ENCODE data around the gene HES5.
"Not testable (repeated sequence)": the region's sequence is repeated elsewhere in the genome, so short reads cannot be mapped to it uniquely, and the experiment has no call there.

HES5 gene

DNA sequence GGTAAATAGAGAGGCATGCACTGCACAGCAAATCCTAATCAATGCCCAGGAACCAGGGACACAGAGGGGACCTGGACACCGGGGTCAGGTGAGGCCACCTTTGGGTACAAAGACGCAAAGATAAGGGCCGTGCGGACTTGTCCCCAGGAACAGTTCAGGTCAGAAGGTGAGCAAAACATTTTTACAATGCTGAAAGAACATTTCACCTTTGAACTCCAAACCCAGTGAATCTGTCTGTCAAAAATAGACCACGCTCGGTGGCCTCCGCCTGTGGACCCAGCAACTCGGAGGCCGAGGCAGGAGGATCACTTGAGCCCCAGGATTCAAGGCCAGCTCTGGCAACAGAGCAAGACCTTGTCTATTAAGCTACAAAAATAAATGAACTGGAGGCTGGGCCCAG, 41.3 kb upstream of the HES5 start:
- TF ChIP-seq CTCF (IDR thresholded peaks at IDR 0.05; ENCODE audit: insufficient read depth, low read length, poor library complexity, severe bottlenecking) = no peak
- TF ChIP-seq EZH2phosphoT487 (conservative IDR thresholded peaks at IDR 0.05; ENCODE audit: low read length) = no peak
- no peaks in the 10 kb centered on the region for H3K9me3 ChIP-seq (ENCODE audit: insufficient read depth, low read length)
- H3K27me3 ChIP-seq (ENCODE audit: low read length) = no peaks in the 10 kb centered on the region

GRCh38 chr1:2570332-2570731, 40.3 kb upstream of the HES5 start:
- Histone ChIP-seq H3F3A (ENCODE audit: insufficient read depth) (no peaks in the 10 kb centered on the region), H3K27me3 (ENCODE audit: low read length) (no peaks in the 10 kb centered on the region), H2AFZ (ENCODE audit: low read depth, low read length, severe bottlenecking) (no peak overlapping the region), H3K79me2 (ENCODE audit: insufficient read depth, low read length) (no peaks in the 10 kb centered on the region), H3K4me3 (ENCODE audit: insufficient read depth, low read length, poor library complexity, severe bottlenecking) (no peak overlapping the region), H4K20me1 (ENCODE audit: low read depth, low read length) (no peaks in the 10 kb centered on the region), H3K9ac (ENCODE audit: low read length) (no peak overlapping the region), H3K9me2 (replicated peaks; ENCODE audit: insufficient read depth, low read length) (no peaks in the 10 kb centered on the region), H3K4me2 (ENCODE audit: low read depth, low read length, poor library complexity, severe bottlenecking) (no peak overlapping the region), H3K27ac (ENCODE audit: low read depth, low read length) (no peak overlapping the region), H3K9me3 (ENCODE audit: insufficient read depth, low read length) (no peaks in the 10 kb centered on the region), H3K36me3 (ENCODE audit: low read length) (no peaks in the 10 kb centered on the region)
- no peak for TF ChIP-seq CTCF (IDR thresholded peaks at IDR 0.05; ENCODE audit: insufficient read depth, low read length, poor library complexity, severe bottlenecking)
- no peak for TF ChIP-seq EZH2phosphoT487 (conservative IDR thresholded peaks at IDR 0.05; ENCODE audit: low read length)

More for the DNA sequence above, 41.3 kb upstream of the HES5 start:
- Histone ChIP-seq H3K36me3 (ENCODE audit: low read length) (no peaks in the 10 kb centered on the region), H3K9me2 (replicated peaks; ENCODE audit: insufficient read depth, low read length) (no peaks in the 10 kb centered on the region), H3K4me3 (ENCODE audit: insufficient read depth, low read length, poor library complexity, severe bottlenecking) (no peak overlapping the region), H3K4me2 (ENCODE audit: low read depth, low read length, poor library complexity, severe bottlenecking) (no peak overlapping the region), H3K27ac (ENCODE audit: low read depth, low read length) (no peak overlapping the region), H3K9ac (ENCODE audit: low read length) (no peak overlapping the region), H3K79me2 (ENCODE audit: insufficient read depth, low read length) (no peaks in the 10 kb centered on the region), H4K20me1 (ENCODE audit: low read depth, low read length) (no peaks in the 10 kb centered on the region), H3F3A (ENCODE audit: insufficient read depth) (no peaks in the 10 kb centered on the region), H2AFZ (ENCODE audit: low read depth, low read length, severe bottlenecking) (no peak overlapping the region)

DNA sequence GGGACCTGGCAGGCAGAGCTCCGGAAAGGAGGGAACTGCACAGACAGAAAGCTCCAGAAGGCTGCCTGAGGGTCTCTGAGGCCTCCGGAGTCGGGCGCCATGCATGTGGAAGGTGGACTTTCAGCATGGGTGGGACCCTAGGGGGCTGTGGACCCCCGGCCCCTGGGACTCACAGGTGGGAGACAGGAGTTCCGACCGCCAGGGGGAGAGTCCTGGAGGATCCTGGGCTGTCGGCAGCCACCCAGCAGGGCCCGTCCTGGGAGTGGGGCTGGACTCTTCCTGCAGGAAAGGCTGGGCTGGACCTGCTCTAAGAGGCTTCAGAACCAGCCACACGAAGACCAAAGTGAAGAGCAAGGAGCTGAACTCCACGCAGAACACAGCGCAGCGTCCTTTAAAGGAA, 39.6 kb upstream of the HES5 start:
- H3K27ac ChIP-seq (ENCODE audit: low read depth, low read length); H3K9me2 ChIP-seq (replicated peaks; ENCODE audit: insufficient read depth, low read length); H3F3A ChIP-seq (ENCODE audit: insufficient read depth); H3K36me3 ChIP-seq (ENCODE audit: low read length); H2AFZ ChIP-seq (ENCODE audit: low read depth, low read length, severe bottlenecking); H3K79me2 ChIP-seq (ENCODE audit: insufficient read depth, low read length); H3K27me3 ChIP-seq (ENCODE audit: low read length); H3K9ac ChIP-seq (ENCODE audit: low read length); H3K4me2 ChIP-seq (ENCODE audit: low read depth, low read length, poor library complexity, severe bottlenecking); H3K9me3 ChIP-seq (ENCODE audit: insufficient read depth, low read length); H3K4me3 ChIP-seq (ENCODE audit: insufficient read depth, low read length, poor library complexity, severe bottlenecking); H4K20me1 ChIP-seq (ENCODE audit: low read depth, low read length): not testable (repeated sequence)

GRCh38 chr1:2569060-2569459, 39.0 kb upstream of the HES5 start:
- no peak overlapping the region for H2AFZ ChIP-seq (ENCODE audit: low read depth, low read length, severe bottlenecking)
- H3K9ac ChIP-seq (ENCODE audit: low read length) = no peak overlapping the region
- no peaks in the 10 kb centered on the region for H3K27me3 ChIP-seq (ENCODE audit: low read length)
- H3K4me3 ChIP-seq (ENCODE audit: insufficient read depth, low read length, poor library complexity, severe bottlenecking) = no peak overlapping the region
- H3K9me2 ChIP-seq (replicated peaks; ENCODE audit: insufficient read depth, low read length) = no peaks in the 10 kb centered on the region
- TF ChIP-seq CTCF (IDR thresholded peaks at IDR 0.05; ENCODE audit: insufficient read depth, low read length, poor library complexity, severe bottlenecking) (no peak), EZH2phosphoT487 (conservative IDR thresholded peaks at IDR 0.05; ENCODE audit: low read length) (no peak)
- H4K20me1 ChIP-seq (ENCODE audit: low read depth, low read length) = no peaks in the 10 kb centered on the region
- no peaks in the 10 kb centered on the region for H3F3A ChIP-seq (ENCODE audit: insufficient read depth)
- no peaks in the 10 kb centered on the region for H3K9me3 ChIP-seq (ENCODE audit: insufficient read depth, low read length)
- no peaks in the 10 kb centered on the region for H3K36me3 ChIP-seq (ENCODE audit: low read length)
- H3K4me2 ChIP-seq (ENCODE audit: low read depth, low read length, poor library complexity, severe bottlenecking) = no peak overlapping the region
- H3K27ac ChIP-seq (ENCODE audit: low read depth, low read length) = no peak overlapping the region
- H3K79me2 ChIP-seq (ENCODE audit: insufficient read depth, low read length) = no peaks in the 10 kb centered on the region

DNA sequence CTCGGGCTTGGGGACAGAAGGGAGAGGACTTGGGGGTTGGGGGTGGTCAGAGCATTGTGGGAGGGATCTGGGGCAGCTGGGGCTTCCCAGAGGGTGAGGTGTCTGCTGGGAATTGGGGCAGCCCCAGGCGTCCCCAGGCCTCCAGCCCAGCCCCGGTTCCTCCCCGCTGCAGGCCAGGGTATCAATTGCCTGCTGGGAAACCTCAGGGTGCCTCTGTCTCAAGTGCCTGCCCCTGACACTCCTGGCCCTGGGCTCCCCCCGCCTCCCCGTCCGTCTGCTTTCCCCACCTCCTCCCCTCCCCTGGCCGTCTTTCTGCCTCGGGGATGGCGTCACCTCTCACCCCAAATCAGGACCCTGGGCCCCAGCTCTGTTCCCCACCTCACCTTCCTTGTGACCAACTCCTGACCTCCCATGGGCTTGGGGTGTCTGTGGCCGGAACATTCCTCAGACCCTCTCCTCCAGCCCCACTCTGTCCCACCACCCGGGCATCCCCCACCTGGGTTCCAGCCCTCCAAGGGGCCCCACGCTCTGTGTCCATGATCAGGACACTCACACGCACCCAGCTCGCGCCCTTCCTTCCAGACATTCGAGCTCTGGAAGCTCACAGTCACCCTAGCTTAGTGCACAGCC, 38.2 kb upstream of the HES5 start:
- not testable (repeated sequence) for H3K27me3 ChIP-seq (ENCODE audit: low read length); H3K4me3 ChIP-seq (ENCODE audit: insufficient read depth, low read length, poor library complexity, severe bottlenecking); H3F3A ChIP-seq (ENCODE audit: insufficient read depth); H3K9ac ChIP-seq (ENCODE audit: low read length); H3K79me2 ChIP-seq (ENCODE audit: insufficient read depth, low read length); H3K27ac ChIP-seq (ENCODE audit: low read depth, low read length); H3K9me2 ChIP-seq (replicated peaks; ENCODE audit: insufficient read depth, low read length); H4K20me1 ChIP-seq (ENCODE audit: low read depth, low read length); H3K36me3 ChIP-seq (ENCODE audit: low read length); H3K4me2 ChIP-seq (ENCODE audit: low read depth, low read length, poor library complexity, severe bottlenecking); H3K9me3 ChIP-seq (ENCODE audit: insufficient read depth, low read length); H2AFZ ChIP-seq (ENCODE audit: low read depth, low read length, severe bottlenecking)

Data from SU-DHL-6 (cell line).